ENCODE results near the gene NDUFV1.

Gene NDUFV1

DNA sequence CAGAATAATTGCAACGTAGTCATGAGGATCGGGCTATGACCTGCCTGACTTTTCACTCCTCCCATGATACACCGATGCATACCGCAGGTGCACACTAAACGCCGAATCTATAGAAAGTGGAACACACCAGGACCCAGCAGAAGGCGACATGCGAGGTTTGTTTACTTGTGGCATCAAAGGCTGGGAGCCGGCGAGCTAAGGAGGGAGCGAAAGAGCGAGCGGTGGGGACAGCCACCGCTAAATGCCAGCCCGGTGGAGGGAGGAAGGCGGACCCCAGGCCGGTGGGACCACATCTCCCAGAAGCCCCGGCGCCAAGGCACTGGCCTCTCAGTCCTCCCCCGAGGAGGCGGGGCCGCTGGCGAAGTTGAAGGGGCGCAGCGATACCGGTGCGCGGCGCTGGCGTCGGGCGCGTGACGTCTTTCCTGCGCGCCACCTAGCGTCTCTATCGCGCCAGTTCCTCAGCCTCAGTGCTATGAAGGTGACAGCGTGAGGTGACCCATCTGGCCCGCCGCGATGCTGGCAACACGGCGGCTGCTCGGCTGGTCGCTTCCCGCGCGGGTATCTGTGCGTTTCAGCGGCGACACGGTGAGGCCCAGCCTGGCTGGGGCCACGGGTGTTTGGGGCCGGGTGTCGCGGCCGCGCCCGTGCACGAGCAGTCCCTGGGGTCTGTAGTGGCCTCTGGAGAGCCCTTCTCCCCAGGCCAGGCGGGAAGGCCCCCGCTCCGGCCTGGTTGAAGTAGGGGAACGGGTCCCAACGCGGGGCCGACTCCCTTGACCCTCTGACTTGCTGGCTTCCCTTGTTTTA lies at the start of gene NDUFV1:
Gene NDUFV1 (plus strand): TSS at position 445 of the 804 bp plus-strand sequence. CDS start 69 bp downstream, at position 514.
- ATAC-seq: peak; percentile 100
- TF ChIP-seq SNAI2 (CRISPR knock-in tag; IDR thresholded peaks at IDR 0.05): no peak
- TF ChIP-seq, protein P1, sequence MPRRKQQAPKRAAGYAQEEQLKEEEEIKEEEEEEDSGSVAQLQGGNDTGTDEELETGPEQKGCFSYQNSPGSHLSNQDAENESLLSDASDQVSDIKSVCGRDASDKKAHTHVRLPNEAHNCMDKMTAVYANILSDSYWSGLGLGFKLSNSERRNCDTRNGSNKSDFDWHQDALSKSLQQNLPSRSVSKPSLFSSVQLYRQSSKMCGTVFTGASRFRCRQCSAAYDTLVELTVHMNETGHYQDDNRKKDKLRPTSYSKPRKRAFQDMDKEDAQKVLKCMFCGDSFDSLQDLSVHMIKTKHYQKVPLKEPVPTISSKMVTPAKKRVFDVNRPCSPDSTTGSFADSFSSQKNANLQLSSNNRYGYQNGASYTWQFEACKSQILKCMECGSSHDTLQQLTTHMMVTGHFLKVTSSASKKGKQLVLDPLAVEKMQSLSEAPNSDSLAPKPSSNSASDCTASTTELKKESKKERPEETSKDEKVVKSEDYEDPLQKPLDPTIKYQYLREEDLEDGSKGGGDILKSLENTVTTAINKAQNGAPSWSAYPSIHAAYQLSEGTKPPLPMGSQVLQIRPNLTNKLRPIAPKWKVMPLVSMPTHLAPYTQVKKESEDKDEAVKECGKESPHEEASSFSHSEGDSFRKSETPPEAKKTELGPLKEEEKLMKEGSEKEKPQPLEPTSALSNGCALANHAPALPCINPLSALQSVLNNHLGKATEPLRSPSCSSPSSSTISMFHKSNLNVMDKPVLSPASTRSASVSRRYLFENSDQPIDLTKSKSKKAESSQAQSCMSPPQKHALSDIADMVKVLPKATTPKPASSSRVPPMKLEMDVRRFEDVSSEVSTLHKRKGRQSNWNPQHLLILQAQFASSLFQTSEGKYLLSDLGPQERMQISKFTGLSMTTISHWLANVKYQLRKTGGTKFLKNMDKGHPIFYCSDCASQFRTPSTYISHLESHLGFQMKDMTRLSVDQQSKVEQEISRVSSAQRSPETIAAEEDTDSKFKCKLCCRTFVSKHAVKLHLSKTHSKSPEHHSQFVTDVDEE (CRISPR knock-in tag; IDR thresholded peaks at IDR 0.05): 0 out of 2 replicates have a peak, but pooled peaks have one; percentile 44

DNA sequence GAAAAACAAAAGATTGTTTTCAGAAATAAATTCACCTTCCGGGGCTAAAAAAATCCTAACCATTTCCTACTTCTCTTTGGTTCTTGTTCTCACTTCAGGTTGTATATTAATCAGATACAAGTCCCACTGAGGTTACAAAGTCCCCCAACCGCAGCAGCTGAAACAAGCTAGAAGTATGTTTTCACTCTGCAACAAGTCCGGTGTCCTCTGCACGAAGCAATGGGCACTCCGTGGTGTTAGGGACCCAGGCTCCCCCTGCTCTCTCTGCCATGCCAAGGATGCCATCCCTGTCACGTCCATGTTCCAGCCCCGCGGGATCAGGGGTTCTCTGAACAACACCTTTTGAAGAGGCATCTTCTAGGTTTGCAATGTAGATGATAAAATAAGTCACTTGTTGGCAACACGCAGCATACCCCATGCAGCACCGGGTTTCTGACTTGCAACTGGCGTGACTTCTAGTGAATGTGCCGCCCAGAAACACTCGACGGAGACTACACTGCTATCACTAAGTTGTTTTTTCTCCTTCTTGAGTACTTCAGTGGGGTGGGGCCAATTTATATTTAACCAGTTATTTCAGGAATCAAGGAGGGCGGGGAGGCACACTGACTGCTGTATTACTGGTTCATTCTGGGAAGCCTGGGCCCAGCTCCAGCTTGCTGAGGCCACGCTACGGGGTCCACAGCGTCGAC lies 48.5 kb upstream of the NDUFV1 start:
- TF ChIP-seq ISL1 (CRISPR knock-in tag; IDR thresholded peaks at IDR 0.05) (no peak), PPARA (CRISPR knock-in tag; IDR thresholded peaks at IDR 0.05; ENCODE audit: borderline replicate concordance) (no peak), ZNF8 (CRISPR knock-in tag; IDR thresholded peaks at IDR 0.05) (no peak), TCF4 (CRISPR knock-in tag; IDR thresholded peaks at IDR 0.05; ENCODE audit: borderline replicate concordance) (no peak), ESRRG (CRISPR knock-in tag; IDR thresholded peaks at IDR 0.05) (no peak), TOX (CRISPR knock-in tag; IDR thresholded peaks at IDR 0.05; ENCODE audit: borderline replicate concordance) (no peak), ZNF565 (CRISPR knock-in tag; conservative IDR thresholded peaks at IDR 0.05; ENCODE audit: low read depth) (no peak), PATZ1 (CRISPR knock-in tag; IDR thresholded peaks at IDR 0.05; ENCODE audit: borderline replicate concordance) (no peak), ZFP30 (CRISPR knock-in tag; IDR thresholded peaks at IDR 0.05) (no peak), SNAI2 (CRISPR knock-in tag; IDR thresholded peaks at IDR 0.05) (no peak)
- TF ChIP-seq, protein P2, sequence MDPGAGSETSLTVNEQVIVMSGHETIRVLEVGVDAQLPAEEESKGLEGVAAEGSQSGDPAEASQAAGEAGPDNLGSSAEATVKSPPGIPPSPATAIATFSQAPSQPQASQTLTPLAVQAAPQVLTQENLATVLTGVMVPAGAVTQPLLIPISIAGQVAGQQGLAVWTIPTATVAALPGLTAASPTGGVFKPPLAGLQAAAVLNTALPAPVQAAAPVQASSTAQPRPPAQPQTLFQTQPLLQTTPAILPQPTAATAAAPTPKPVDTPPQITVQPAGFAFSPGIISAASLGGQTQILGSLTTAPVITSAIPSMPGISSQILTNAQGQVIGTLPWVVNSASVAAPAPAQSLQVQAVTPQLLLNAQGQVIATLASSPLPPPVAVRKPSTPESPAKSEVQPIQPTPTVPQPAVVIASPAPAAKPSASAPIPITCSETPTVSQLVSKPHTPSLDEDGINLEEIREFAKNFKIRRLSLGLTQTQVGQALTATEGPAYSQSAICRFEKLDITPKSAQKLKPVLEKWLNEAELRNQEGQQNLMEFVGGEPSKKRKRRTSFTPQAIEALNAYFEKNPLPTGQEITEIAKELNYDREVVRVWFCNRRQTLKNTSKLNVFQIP (CRISPR knock-in tag; IDR thresholded peaks at IDR 0.05; ENCODE audit: borderline replicate concordance, low read depth): no peak
- no peak; the same call in 2 of the 3 replicates for ATAC-seq

- ATAC-seq: no peak
- TF ChIP-seq ZNF8 (CRISPR knock-in tag; IDR thresholded peaks at IDR 0.05): no peak
- no peak for TF ChIP-seq ARNTL (CRISPR knock-in tag; IDR thresholded peaks at IDR 0.05; ENCODE audit: borderline replicate concordance, low read depth)
- TF ChIP-seq, protein P1 (CRISPR knock-in tag; IDR thresholded peaks at IDR 0.05): no peak
- no peak for TF ChIP-seq PATZ1 (CRISPR knock-in tag; IDR thresholded peaks at IDR 0.05; ENCODE audit: borderline replicate concordance)
- TF ChIP-seq, protein P2 (CRISPR knock-in tag; IDR thresholded peaks at IDR 0.05; ENCODE audit: borderline replicate concordance, low read depth): no peak
- no peak for TF ChIP-seq ZNF565 (CRISPR knock-in tag; conservative IDR thresholded peaks at IDR 0.05; ENCODE audit: low read depth)
- TF ChIP-seq CSDC2 (CRISPR knock-in tag; IDR thresholded peaks at IDR 0.05): no peak
- no peak for TF ChIP-seq ZFP30 (CRISPR knock-in tag; IDR thresholded peaks at IDR 0.05)
- TF ChIP-seq OSR1 (CRISPR knock-in tag; IDR thresholded peaks at IDR 0.05): no peak
- no peak for TF ChIP-seq ISL1 (CRISPR knock-in tag; IDR thresholded peaks at IDR 0.05)
- TF ChIP-seq TCF4 (CRISPR knock-in tag; IDR thresholded peaks at IDR 0.05; ENCODE audit: borderline replicate concordance): no peak
- TF ChIP-seq ZNF70 (CRISPR knock-in tag; IDR thresholded peaks at IDR 0.05): no peak
- no peak for TF ChIP-seq PPARA (CRISPR knock-in tag; IDR thresholded peaks at IDR 0.05; ENCODE audit: borderline replicate concordance)
- no peak for TF ChIP-seq ZC3H10 (CRISPR knock-in tag; IDR thresholded peaks at IDR 0.05)
Measured at GRCh38 chr11:67561971-67562619, 44.6 kb upstream of the NDUFV1 start.
